HG02798 (cell line): ENCODE data around the gene PCID2.

Source experiments
- ATAC-seq: cut with Tn5 transposase; IDR thresholded peaks from one replicate; pipeline ENCODE4 v1.9.1; 2021; ENCODE audit warnings: mild to moderate bottlenecking; ENCODE audit not compliant: unreplicated experiment, poor library complexity

The PCID2 gene

GRCh38 chr13:113138792-113139551 is 69.5 kb downstream of the PCID2 start:
- no peak for ATAC-seq

GRCh38 chr13:113137691-113138298 is 70.7 kb downstream of the PCID2 start:
- no peak for ATAC-seq

- ATAC-seq, result no peak
These were observed 73.1 kb downstream of the PCID2 start for GRCh38 chr13:113135281-113135760.

GRCh38 chr13:113129921-113130750 is 78.3 kb downstream of the PCID2 start:
- no peak for ATAC-seq

GRCh38 chr13:113129480-113129879 is 79.0 kb downstream of the PCID2 start:
- no peak for ATAC-seq
